Measurements from ENCODE around the gene TMC5. TPM values are rescaled to one million over a fixed set of nuclear protein-coding genes. Genes with fewer than 3 reads are reported as not detected.

The TMC5 gene
- total RNA-seq, 1 donor from 2014 or later: 0.32 TPM

GRCh38 chr16:19443659-19444058, 26.0 kb downstream of the TMC5 start:
- Histone ChIP-seq H3K9ac (no peak overlapping the region), H3K4me1 (no peaks in the 10 kb centered on the region), H3K79me2 (ENCODE audit: low read depth) (no peaks in the 10 kb centered on the region), H2AFZ (replicated peaks) (no peak overlapping the region), H3K4me2 (no peak overlapping the region), H4K20me1 (ENCODE audit: low read depth) (no peaks in the 10 kb centered on the region), H3F3A (ENCODE audit: low read depth) (no peaks in the 10 kb centered on the region), H3K4me3 (no peak overlapping the region), H3K9me3 (ENCODE audit: low read depth) (no peaks in the 10 kb centered on the region), H3K27ac (no peak overlapping the region), H3K36me3 (no peaks in the 10 kb centered on the region), H3K27me3 (no peaks in the 10 kb centered on the region)
- Mint-ChIP-seq H3K27ac (no peak overlapping the region), H3K27me3 (ENCODE audit: insufficient read depth, low read depth) (peaks cover 2% of the 10 kb centered on the region), H3K4me3 (no peak overlapping the region), H3K36me3 (peaks cover 2% of the 10 kb centered on the region), H3K4me1 (no peaks in the 10 kb centered on the region), H3K9me3 (no peaks in the 10 kb centered on the region)
- no peak for TF ChIP-seq EZH2 (IDR thresholded peaks at IDR 0.05)
- TF ChIP-seq CTCF (IDR thresholded peaks at IDR 0.05): no peak
- no peak for DNase-seq (ENCODE audit: low spot score)

GRCh38 chr16:19446300-19446846, 28.7 kb downstream of the TMC5 start:
- Histone ChIP-seq H4K20me1 (ENCODE audit: low read depth) (no peaks in the 10 kb centered on the region), H3K4me3 (no peak overlapping the region), H3K4me2 (no peak overlapping the region), H3K4me1 (no peaks in the 10 kb centered on the region), H3K79me2 (ENCODE audit: low read depth) (no peaks in the 10 kb centered on the region), H3K27me3 (no peaks in the 10 kb centered on the region), H3K27ac (no peak overlapping the region), H3K9me3 (ENCODE audit: low read depth) (no peaks in the 10 kb centered on the region), H3K36me3 (no peaks in the 10 kb centered on the region), H3K9ac (no peak overlapping the region), H3F3A (ENCODE audit: low read depth) (no peaks in the 10 kb centered on the region), H2AFZ (replicated peaks) (no peak overlapping the region)
- TF ChIP-seq EZH2 (IDR thresholded peaks at IDR 0.05) (no peak), CTCF (IDR thresholded peaks at IDR 0.05) (no peak), EZH2phosphoT487 (IDR thresholded peaks at IDR 0.05) (no peak)
- Mint-ChIP-seq H3K4me1 (no peaks in the 10 kb centered on the region), H3K4me3 (no peak overlapping the region), H3K27ac (no peak overlapping the region), H3K9me3 (no peaks in the 10 kb centered on the region), H3K36me3 (peaks cover 2% of the 10 kb centered on the region), H3K27me3 (ENCODE audit: insufficient read depth, low read depth) (peaks cover 2% of the 10 kb centered on the region)
- DNase-seq (ENCODE audit: low spot score): no peak

- Histone ChIP-seq H3F3A (ENCODE audit: low read depth) (no peaks in the 10 kb centered on the region), H2AFZ (replicated peaks) (no peak overlapping the region), H3K36me3 (no peaks in the 10 kb centered on the region), H3K9me3 (ENCODE audit: low read depth) (no peaks in the 10 kb centered on the region), H3K4me1 (no peaks in the 10 kb centered on the region), H3K79me2 (ENCODE audit: low read depth) (no peaks in the 10 kb centered on the region), H4K20me1 (ENCODE audit: low read depth) (no peaks in the 10 kb centered on the region), H3K9ac (no peak overlapping the region), H3K4me3 (no peak overlapping the region), H3K4me2 (no peak overlapping the region), H3K27ac (no peak overlapping the region), H3K27me3 (no peaks in the 10 kb centered on the region)
- no peaks in the 10 kb centered on the region for H3K9me3 Mint-ChIP-seq
- peaks cover 2% of the 10 kb centered on the region for H3K27me3 Mint-ChIP-seq (ENCODE audit: insufficient read depth, low read depth)
- no peak overlapping the region for H3K4me3 Mint-ChIP-seq
- peaks cover 2% of the 10 kb centered on the region for H3K36me3 Mint-ChIP-seq
- TF ChIP-seq EZH2phosphoT487 (IDR thresholded peaks at IDR 0.05): no peak
- no peak for TF ChIP-seq CTCF (IDR thresholded peaks at IDR 0.05)
- no peak for TF ChIP-seq EZH2 (IDR thresholded peaks at IDR 0.05)
- H3K27ac Mint-ChIP-seq: no peak overlapping the region
- no peaks in the 10 kb centered on the region for H3K4me1 Mint-ChIP-seq
- no peak for DNase-seq (ENCODE audit: low spot score)
Measured at GRCh38 chr16:19446886-19447285, 29.2 kb downstream of the TMC5 start.

All from neural progenitor cell (in vitro differentiated cells).